Activated CD8-positive, alpha-beta T cell treated with anti-CD3 and anti-CD28 coated beads, Interleukin-2, amount 10 ng/mL, durations not matched to agents 7 days and 5 days (primary cell): Measurements from ENCODE around the gene LRFN2. TPM values are rescaled to one million over a fixed set of nuclear protein-coding genes. Genes with fewer than 3 reads are reported as not detected.

Source experiments
- ATAC-seq: fragments of 150-1000 bp; cut with Tn5 transposase; one replicate; pipeline ENCODE4 v1.10.0; 2021; ENCODE audit warnings: moderate library complexity
- CTCF ChIA-PET: fragments of 350-600 bp; sonication (Branson Sonifier 250); formaldehyde crosslinking; loops from one replicate; lab custom pipeline; 2021; ENCODE audit warnings: antibody characterized with exemption; lab: Charles Lee
- POLR2A ChIA-PET: fragments of 350-600 bp; sonication (Branson Sonifier 250); formaldehyde crosslinking; loops from one replicate; lab custom pipeline; 2021; ENCODE audit warnings: antibody characterized with exemption; lab: Charles Lee
- DNase-seq: peaks from one replicate; pipeline ENCODE4 v3.0.0-alpha.2; 2020
- H3K27ac Mint-ChIP-seq: one replicate; pipeline ENCODE4 v1.8.0; 2021; ENCODE audit warnings: mild to moderate bottlenecking, mixed read lengths
- H3K27me3 Mint-ChIP-seq: one replicate; pipeline ENCODE4 v1.8.0; 2021; ENCODE audit warnings: low read depth, mixed read lengths
- H3K36me3 Mint-ChIP-seq: one replicate; pipeline ENCODE4 v1.8.0; 2021; ENCODE audit warnings: low read depth, mixed read lengths
- H3K4me1 Mint-ChIP-seq: one replicate; pipeline ENCODE4 v1.8.0; 2021; ENCODE audit warnings: low read depth, mixed read lengths
- H3K4me3 Mint-ChIP-seq: one replicate; pipeline ENCODE4 v1.8.0; 2021; ENCODE audit warnings: mild to moderate bottlenecking, mixed read lengths
- H3K9me3 Mint-ChIP-seq: one replicate; pipeline ENCODE4 v1.8.0; 2022; ENCODE audit warnings: mixed read lengths; ENCODE audit not compliant: insufficient read depth
- total RNA-seq, 2 experiments: library from RNA; stranded (reverse); gene quantifications; one replicate each; pipeline ENCODE4 v1.2.3, GENCODE V29; 2021

The LRFN2 gene
- total RNA-seq, 2 experiments from 2014 or later: not detected

DNA sequence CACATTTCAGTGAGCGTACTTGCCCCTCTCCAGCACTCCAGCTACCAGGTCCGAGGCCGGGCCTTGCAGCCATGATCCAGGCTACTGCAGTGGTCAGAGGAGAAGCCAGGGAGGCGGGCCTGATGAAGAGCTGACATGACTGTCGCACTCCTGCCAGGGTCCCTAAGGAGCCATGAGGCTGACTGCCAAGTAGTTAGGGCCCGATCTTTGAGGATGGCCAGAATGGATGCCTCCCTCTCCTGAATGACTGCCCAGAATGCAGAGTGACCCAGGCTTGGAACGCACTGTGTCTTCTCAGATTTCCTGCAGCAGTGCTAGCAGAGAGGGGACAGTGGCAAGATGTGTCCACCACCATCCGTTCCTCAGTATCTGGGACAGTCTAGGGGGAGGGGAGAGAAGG lies 24.7 kb upstream of the LRFN2 start:
- DNase-seq (no peak), ATAC-seq (no peak)
- Mint-ChIP-seq H3K36me3 (no peaks in the 10 kb centered on the region), H3K4me1 (no peaks in the 10 kb centered on the region), H3K9me3 (no peaks in the 10 kb centered on the region), H3K27me3 (peaks cover 39% of the 10 kb centered on the region), H3K4me3 (no peak overlapping the region), H3K27ac (no peak overlapping the region)
- ChIA-PET POLR2A (no interaction called here), CTCF (no interaction called here)

GRCh38 chr6:40611434-40611833 lies 24.3 kb upstream of the LRFN2 start:
- Mint-ChIP-seq H3K4me3 (no peak overlapping the region), H3K9me3 (no peaks in the 10 kb centered on the region), H3K4me1 (no peaks in the 10 kb centered on the region), H3K36me3 (no peaks in the 10 kb centered on the region), H3K27me3 (peaks cover 43% of the 10 kb centered on the region), H3K27ac (no peak overlapping the region)
- DNase-seq (no peak), ATAC-seq (no peak)
- ChIA-PET POLR2A (no interaction called here), CTCF (no interaction called here)

DNA sequence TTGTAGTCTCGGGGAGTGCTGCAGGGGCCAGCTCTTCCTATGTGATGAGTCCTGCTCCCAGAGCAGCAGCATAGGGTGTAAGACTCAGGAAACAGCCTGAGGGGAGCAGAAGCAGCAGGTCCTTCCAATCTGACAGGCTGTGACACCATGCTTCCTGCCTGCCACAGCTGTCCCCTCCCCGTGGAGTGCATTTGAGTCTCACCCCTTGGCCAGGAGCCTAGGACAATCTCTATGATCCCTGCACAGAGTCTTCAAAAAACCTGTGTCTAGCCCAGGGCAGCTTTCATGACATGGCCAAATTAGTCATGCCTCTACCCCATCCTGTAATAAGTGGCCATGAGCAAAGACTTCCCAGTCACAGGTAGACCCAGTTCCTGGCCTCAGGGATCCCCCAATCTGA lies 23.1 kb upstream of the LRFN2 start:
- Mint-ChIP-seq H3K4me3 (no peak overlapping the region), H3K27ac (no peak overlapping the region), H3K9me3 (no peaks in the 10 kb centered on the region), H3K27me3 (peaks cover 50% of the 10 kb centered on the region), H3K36me3 (no peaks in the 10 kb centered on the region), H3K4me1 (no peaks in the 10 kb centered on the region)
- POLR2A ChIA-PET: no interaction called here
- DNase-seq: no peak
- ATAC-seq: no peak
- CTCF ChIA-PET: no interaction called here

DNA sequence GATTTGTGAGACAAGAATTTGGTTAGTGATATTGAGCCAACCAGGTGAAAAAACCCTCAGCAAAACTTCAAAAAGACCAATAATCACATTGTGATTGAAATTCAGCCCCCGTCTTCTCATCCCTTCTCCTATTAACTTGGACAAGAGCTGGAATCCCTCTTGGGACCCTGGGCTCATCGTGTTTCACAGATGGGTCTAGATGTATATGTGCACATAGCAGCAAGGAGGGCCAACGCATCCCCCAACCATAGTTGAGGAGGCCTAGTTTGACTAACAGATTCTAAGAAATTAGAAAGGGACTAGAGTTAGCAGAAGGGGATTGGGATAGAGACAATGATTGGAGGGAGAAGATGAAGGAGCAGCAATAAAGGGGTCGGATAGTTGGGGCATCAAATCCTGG lies 19.8 kb upstream of the LRFN2 start:
- ChIA-PET CTCF (interaction anchor here (0.9 to 1.6 kb wide), 2 partner anchors 9 to 19 kb away, joined by 3 to 5 read pairs; partner anchors contain the start of gene LRFN2), POLR2A (no interaction called here)
- H3K36me3 Mint-ChIP-seq: no peaks in the 10 kb centered on the region
- no peak overlapping the region for H3K27ac Mint-ChIP-seq
- peaks cover 53% of the 10 kb centered on the region for H3K27me3 Mint-ChIP-seq
- no peak for ATAC-seq
- H3K4me3 Mint-ChIP-seq: no peak overlapping the region
- no peaks in the 10 kb centered on the region for H3K4me1 Mint-ChIP-seq
- no peaks in the 10 kb centered on the region for H3K9me3 Mint-ChIP-seq
- no peak for DNase-seq

DNA sequence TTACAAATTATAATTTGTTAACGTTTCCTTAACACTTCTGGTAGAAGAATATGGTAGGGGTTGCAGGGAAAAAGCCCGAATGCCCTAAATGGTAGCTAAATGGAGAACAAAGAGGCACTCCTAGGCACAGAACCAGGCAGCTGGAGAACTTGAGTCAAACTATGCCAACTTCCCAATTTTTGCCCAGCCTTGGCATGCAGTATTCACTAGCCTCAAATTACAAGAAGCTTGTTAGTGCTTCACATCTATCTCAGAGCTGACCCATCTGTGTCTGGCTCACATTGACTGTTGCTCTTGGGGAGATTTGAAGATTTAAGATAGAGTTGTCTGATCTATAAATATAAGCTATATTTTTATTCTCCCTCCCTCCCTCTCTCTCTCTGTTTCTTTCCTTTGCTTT lies 19.4 kb upstream of the LRFN2 start:
- DNase-seq (no peak), ATAC-seq (no peak)
- H3K36me3 Mint-ChIP-seq: no peaks in the 10 kb centered on the region
- ChIA-PET POLR2A (no interaction called here), CTCF (interaction anchor here (0.9 to 1.6 kb wide), 3 partner anchors 9 to 57 kb away, joined by 3 to 5 read pairs (median 3); partner anchors contain the start of gene LRFN2)
- H3K4me1 Mint-ChIP-seq: no peaks in the 10 kb centered on the region
- H3K27ac Mint-ChIP-seq: no peak overlapping the region
- no peak overlapping the region for H3K4me3 Mint-ChIP-seq
- H3K27me3 Mint-ChIP-seq: peaks cover 56% of the 10 kb centered on the region
- H3K9me3 Mint-ChIP-seq: no peaks in the 10 kb centered on the region

- no peak for ATAC-seq
- no peaks in the 10 kb centered on the region for H3K36me3 Mint-ChIP-seq
- no peak overlapping the region for H3K4me3 Mint-ChIP-seq
- no peak for DNase-seq
- ChIA-PET CTCF (no interaction called here), POLR2A (no interaction called here)
- H3K27me3 Mint-ChIP-seq: peaks cover 53% of the 10 kb centered on the region
- H3K9me3 Mint-ChIP-seq: no peaks in the 10 kb centered on the region
- H3K27ac Mint-ChIP-seq: no peak overlapping the region
- no peaks in the 10 kb centered on the region for H3K4me1 Mint-ChIP-seq
Observed at GRCh38 chr6:40604082-40604481, 16.9 kb upstream of the LRFN2 start.

GRCh38 chr6:40599555-40599954 lies 12.4 kb upstream of the LRFN2 start:
- no peaks in the 10 kb centered on the region for H3K36me3 Mint-ChIP-seq
- POLR2A ChIA-PET: no interaction called here

DNA sequence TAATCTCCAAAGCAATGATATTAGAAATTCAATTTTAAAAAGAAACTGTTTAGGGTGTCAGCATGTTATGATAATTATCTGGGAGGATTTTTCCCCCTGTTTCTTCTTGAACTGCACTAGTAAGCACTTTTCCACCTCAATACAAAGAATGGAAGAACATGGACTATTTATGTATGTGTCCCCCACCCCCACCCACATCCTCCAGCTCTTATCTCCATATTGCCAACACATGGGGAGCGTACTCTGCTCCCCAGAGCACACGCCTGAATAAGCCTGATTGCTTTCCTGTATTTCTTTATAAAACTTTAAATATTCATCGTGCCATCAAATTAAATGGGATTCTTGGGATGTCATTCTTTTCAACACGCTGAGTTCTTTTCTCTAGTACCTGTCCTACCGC lies 11.4 kb upstream of the LRFN2 start:
- H3K4me3 Mint-ChIP-seq: no peak overlapping the region
- H3K4me1 Mint-ChIP-seq: no peaks in the 10 kb centered on the region
- H3K9me3 Mint-ChIP-seq: no peaks in the 10 kb centered on the region
- POLR2A ChIA-PET: no interaction called here
- H3K27ac Mint-ChIP-seq: no peak overlapping the region
- DNase-seq (no peak), ATAC-seq (no peak)
- H3K27me3 Mint-ChIP-seq: peaks cover 28% of the 10 kb centered on the region
- no peaks in the 10 kb centered on the region for H3K36me3 Mint-ChIP-seq
- CTCF ChIA-PET: interaction anchor here (1.1 kb wide), 1 partner anchor 8 kb away, joined by 3 read pairs; no protein-coding TSS in a partner anchor

More at GRCh38 chr6:40599555-40599954, 12.4 kb upstream of the LRFN2 start:
- ATAC-seq (no peak), DNase-seq (no peak)
- Mint-ChIP-seq H3K9me3 (no peaks in the 10 kb centered on the region), H3K27me3 (peaks cover 30% of the 10 kb centered on the region), H3K27ac (no peak overlapping the region), H3K4me3 (no peak overlapping the region), H3K4me1 (no peaks in the 10 kb centered on the region)
- CTCF ChIA-PET: no interaction called here

DNA sequence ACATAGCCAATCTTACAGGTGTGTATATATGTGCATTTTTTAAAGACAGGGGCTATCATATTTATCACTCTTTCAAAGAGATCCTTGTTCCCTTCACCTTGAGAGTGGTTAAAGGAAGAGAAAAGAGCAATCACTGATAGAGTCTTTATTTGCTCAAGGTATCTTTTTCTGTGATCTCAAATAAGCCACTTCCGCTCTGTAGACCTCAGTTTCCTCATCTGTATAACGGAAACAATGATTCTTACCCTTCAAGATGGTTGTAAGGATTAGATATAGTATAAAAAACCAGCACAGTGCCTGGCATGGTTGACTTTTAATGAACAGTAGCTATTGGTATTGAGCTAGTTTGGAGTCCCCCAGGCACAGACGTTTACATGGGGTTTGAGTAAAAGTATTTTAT lies 10.1 kb upstream of the LRFN2 start:
- ChIA-PET POLR2A (no interaction called here), CTCF (interaction anchor here (1.0 to 1.1 kb wide), 2 partner anchors 9 to 139 kb away, joined by 3 read pairs; no protein-coding TSS in a partner anchor)
- no peaks in the 10 kb centered on the region for H3K9me3 Mint-ChIP-seq
- no peak overlapping the region for H3K27ac Mint-ChIP-seq
- H3K4me3 Mint-ChIP-seq: no peak overlapping the region
- H3K36me3 Mint-ChIP-seq: no peaks in the 10 kb centered on the region
- H3K27me3 Mint-ChIP-seq: peaks cover 22% of the 10 kb centered on the region
- no peaks in the 10 kb centered on the region for H3K4me1 Mint-ChIP-seq
- ATAC-seq: no peak
- DNase-seq: no peak

DNA sequence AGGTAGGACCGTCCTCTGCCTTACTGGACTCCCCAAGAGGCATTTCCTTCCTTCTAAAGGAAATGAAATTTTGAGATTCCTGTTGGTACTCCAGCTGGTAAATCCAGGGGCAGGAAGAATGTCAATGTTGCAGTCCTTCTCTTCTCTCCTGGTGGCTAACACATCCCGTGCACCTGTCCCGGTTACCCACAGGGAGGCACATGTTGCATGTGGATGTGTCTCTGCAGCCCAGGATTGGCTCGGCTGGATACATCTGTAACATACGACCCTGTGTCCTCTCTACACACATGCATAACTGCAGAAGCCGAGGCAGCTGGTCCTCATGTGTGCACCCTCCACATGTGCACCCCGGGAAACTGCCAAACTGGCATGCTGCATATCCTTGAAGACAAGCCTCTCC lies 1.3 kb upstream of the LRFN2 start:
- Mint-ChIP-seq H3K4me3 (no peak overlapping the region), H3K4me1 (peaks cover 29% of the 10 kb centered on the region), H3K27me3 (peaks cover 52% of the 10 kb centered on the region), H3K27ac (no peak overlapping the region), H3K36me3 (no peaks in the 10 kb centered on the region), H3K9me3 (no peaks in the 10 kb centered on the region)
- CTCF ChIA-PET: no interaction called here
- POLR2A ChIA-PET: no interaction called here
- DNase-seq (no peak), ATAC-seq (no peak)

- CTCF ChIA-PET: interaction anchor here (0.7 to 1.9 kb wide), 10 partner anchors 12 to 325 kb away, joined by 3 to 9 read pairs (median 3); no protein-coding TSS in a partner anchor
- Mint-ChIP-seq H3K4me3 (no peak overlapping the region), H3K36me3 (no peaks in the 10 kb centered on the region), H3K4me1 (peaks cover 34% of the 10 kb centered on the region), H3K27me3 (peaks cover 49% of the 10 kb centered on the region), H3K9me3 (no peaks in the 10 kb centered on the region), H3K27ac (no peak overlapping the region)
- DNase-seq (no peak), ATAC-seq (no peak)
- POLR2A ChIA-PET: no interaction called here
Observed at GRCh38 chr6:40588070-40588384, 863 bp upstream of the LRFN2 start.

GRCh38 chr6:40586369-40587201 lies 579 bp downstream of the LRFN2 start:
- peaks cover 34% of the 10 kb centered on the region for H3K4me1 Mint-ChIP-seq
- H3K27me3 Mint-ChIP-seq: peaks cover 43% of the 10 kb centered on the region
- H3K36me3 Mint-ChIP-seq: no peaks in the 10 kb centered on the region
- peak overlapping the region; percentile 74 for H3K4me3 Mint-ChIP-seq
- CTCF ChIA-PET: interaction anchor here (1.0 to 1.9 kb wide), 9 partner anchors 11 to 326 kb away, joined by 3 to 9 read pairs (median 3); no protein-coding TSS in a partner anchor
- no peak overlapping the region for H3K27ac Mint-ChIP-seq
- ATAC-seq (no peak), DNase-seq (no peak)
- POLR2A ChIA-PET: interaction anchor here (0.5 kb wide), 1 partner anchor 42 kb away, joined by 3 read pairs; no protein-coding TSS in a partner anchor
- H3K9me3 Mint-ChIP-seq: no peaks in the 10 kb centered on the region
